Right ventricle myocardium superior (tissue), 1 donor: ENCODE results near the gene FAM120B. TPM values are rescaled to one million over a fixed set of nuclear protein-coding genes. Genes with fewer than 3 reads are reported as not detected.

Experiments used
- ATAC-seq: fragments of 200-7000 bp; cut with Tn5 transposase; one replicate; pipeline ENCODE4 v1.9.1; 2020; ENCODE audit warnings: mild to moderate bottlenecking; ENCODE audit not compliant: poor library complexity
- DNase-seq: peaks from one replicate; pipeline ENCODE4 v3.0.0-alpha.2; 2020
- intact Hi-C: fragments of 100-400 bp; cut with DNase I; formaldehyde crosslinking; loops from one replicate; pipeline ENCODE4 v1.11.2; 2022
- microRNA-seq: library from miRNA; unstranded; fragments of <30 nt; microRNA quantifications from one replicate; pipeline ENCODE4 v1.2.0, GENCODE V29; 2020
- total RNA-seq: library from RNA; stranded (reverse); fragmentation: NEBNext Ultra II Directional; extraction: Animal tissue kit (Norgen Biotek cat#: 25700); gene quantifications from one replicate; pipeline ENCODE4 v1.2.1, GENCODE V29; 2021
- donor health status: DM: no; HTN: yes; CAD: no; lungs with severe emphysema.

Gene FAM120B
- total RNA-seq, 1 donor from 2014 or later = 16.5 TPM

- peak; percentile 54 for ATAC-seq
- DNase-seq = no peak
- intact Hi-C loops = no loop called here
Observed at GRCh38 chr6:170454512-170455285, 148.1 kb downstream of the FAM120B start.

- intact Hi-C loops = no loop called here
- DNase-seq = no peak
- ATAC-seq = no peak
Observed at GRCh38 chr6:170455335-170455979, 148.9 kb downstream of the FAM120B start.

- no peak for ATAC-seq
- DNase-seq = no peak
- intact Hi-C loops = no loop called here
Observed at GRCh38 chr6:170456334-170456733, 149.8 kb downstream of the FAM120B start.

Small RNAs within 50 kb of the gene (microRNA-seq; reads per million reads assigned to microRNA genes)
- not detected for gene MIR4644

Other genes starting within 250 kb of the FAM120B start
- gene DLL1, start 15.7 kb upstream of the FAM120B start, total RNA-seq = 18.6 TPM
- gene PSMB1, start 246.5 kb downstream of the FAM120B start, total RNA-seq = 145 TPM
- 8.1 TPM for gene TBP, start 247.6 kb downstream of the FAM120B start, total RNA-seq